Astrocyte of the cerebellum (primary cell): ENCODE results near the gene HECTD4.

ENCODE experiments used
- DNase-seq: peaks from one replicate; pipeline ENCODE4 v3.0.0-alpha.2; 2011; ENCODE audit warnings: low read depth
- H3K4me3 ChIP-seq: 2 replicates; pipeline ENCODE4 v1.5.1; 2011; ENCODE audit warnings: mild to moderate bottlenecking, low read depth, low read length, moderate library complexity
- CTCF ChIP-seq: IDR thresholded peaks from 2 replicates; pipeline ENCODE4 v1.5.1; 2012; ENCODE audit warnings: low read length, low read depth, moderate library complexity, mild to moderate bottlenecking; ENCODE audit errors: missing control alignments
- in situ Hi-C: cut with HindIII; loops from 2 replicates; pipeline ENCODE4 v1.10.0; 2017; ENCODE audit warnings: low sequenced_read_pairs

The HECTD4 gene

DNA sequence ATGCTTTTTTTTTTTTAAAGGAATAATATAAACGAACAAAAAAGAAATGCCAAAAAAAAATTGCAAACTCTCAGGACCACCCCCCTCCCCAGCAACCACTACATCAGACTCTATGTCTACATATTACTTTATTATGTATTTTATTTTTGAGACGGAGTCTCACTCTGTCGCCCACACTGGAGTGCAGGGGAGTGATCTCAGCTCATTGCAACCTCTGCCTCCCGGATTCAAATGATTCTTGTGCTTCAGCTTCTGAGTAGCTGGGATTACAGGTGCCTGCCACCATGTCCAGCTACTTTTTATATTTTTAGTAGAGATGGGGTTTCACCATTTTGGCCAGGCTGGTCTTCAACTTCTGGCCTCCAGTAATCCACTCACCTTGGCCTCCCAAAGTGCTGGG lies 22.9 kb downstream of the HECTD4 start:
- TF ChIP-seq CTCF, result no peak
- in situ Hi-C loops, result no loop called here
- DNase-seq, result no peak
- no peak overlapping the region for H3K4me3 ChIP-seq

- no peak overlapping the region for H3K4me3 ChIP-seq
- TF ChIP-seq CTCF, result no peak
- in situ Hi-C loops, result no loop called here
- no peak for DNase-seq
Measured at GRCh38 chr12:112357214-112357613, 25.0 kb downstream of the HECTD4 start.

GRCh38 chr12:112354399-112354798 lies 27.8 kb downstream of the HECTD4 start:
- DNase-seq, result no peak
- in situ Hi-C loops, result loop anchor here (5.0 kb wide), 1 partner anchor 82 kb away; no protein-coding TSS in a partner anchor
- H3K4me3 ChIP-seq, result no peak overlapping the region
- TF ChIP-seq CTCF, result no peak

DNA sequence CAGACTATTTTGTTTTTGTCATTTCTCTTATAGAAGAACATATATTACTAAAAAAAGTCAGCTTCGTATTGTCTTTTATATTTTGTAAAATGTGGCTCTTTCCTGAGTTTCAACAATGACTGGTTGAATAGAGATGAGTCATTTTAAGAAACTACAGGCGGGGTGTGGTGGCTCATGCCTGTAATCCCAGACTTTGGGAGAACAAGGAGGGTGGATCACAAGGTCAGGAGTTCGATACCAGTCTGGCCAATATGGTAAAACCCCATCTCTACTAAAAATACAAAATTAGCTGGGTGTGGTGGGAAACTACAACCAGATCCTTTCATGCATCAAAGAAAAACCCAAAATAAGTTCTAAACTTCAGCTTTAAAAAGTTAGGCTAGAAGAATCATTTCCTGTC lies 28.8 kb downstream of the HECTD4 start:
- DNase-seq, result no peak
- no peak overlapping the region for H3K4me3 ChIP-seq
- no peak for TF ChIP-seq CTCF
- in situ Hi-C loops, result loop anchor here (5.0 kb wide), 1 partner anchor 81 kb away; no protein-coding TSS in a partner anchor

DNA sequence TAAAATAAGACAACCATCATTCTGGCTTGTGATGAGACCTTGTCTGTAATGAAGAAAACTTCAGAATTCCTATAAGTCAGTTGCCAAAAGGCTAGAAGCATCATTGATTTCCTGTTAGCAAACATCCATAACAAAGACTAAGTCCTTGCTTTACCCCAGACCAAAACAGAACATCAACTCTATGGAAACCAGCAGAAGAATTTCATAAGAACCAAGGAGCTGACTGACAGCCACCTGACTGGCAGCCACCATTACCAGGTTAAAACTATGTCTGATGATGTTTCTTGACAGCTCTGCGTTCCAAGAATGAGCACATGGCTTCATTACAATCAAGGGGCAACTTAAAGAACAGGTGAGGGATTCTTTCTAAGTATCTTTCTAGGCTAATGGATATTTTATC lies 29.3 kb downstream of the HECTD4 start:
- no peak for DNase-seq
- TF ChIP-seq CTCF, result no peak
- H3K4me3 ChIP-seq, result no peak overlapping the region
- in situ Hi-C loops, result loop anchor here (5.0 kb wide), 1 partner anchor 81 kb away; no protein-coding TSS in a partner anchor

GRCh38 chr12:112350593-112351592 lies 31.3 kb downstream of the HECTD4 start:
- no peak for TF ChIP-seq CTCF
- no peak overlapping the region for H3K4me3 ChIP-seq
- DNase-seq, result no peak
- in situ Hi-C loops, result loop anchor here (5.0 kb wide), 1 partner anchor 79 kb away; no protein-coding TSS in a partner anchor
